ENCODE measurements around the gene HDGFL1.

Gene HDGFL1

GRCh38 chr6:22593895-22594294 is 24.5 kb downstream of the HDGFL1 start:
- no peak for DNase-seq

- no peak for DNase-seq
These were observed 26.6 kb downstream of the HDGFL1 start for GRCh38 chr6:22596011-22596410.

- no peak for DNase-seq
These were observed 29.0 kb downstream of the HDGFL1 start for GRCh38 chr6:22598339-22598738.

GRCh38 chr6:22600059-22600458 is 30.7 kb downstream of the HDGFL1 start:
- DNase-seq = no peak

GRCh38 chr6:22601984-22602383 is 32.6 kb downstream of the HDGFL1 start:
- no peak for DNase-seq

- DNase-seq = no peak
These were observed 36.4 kb downstream of the HDGFL1 start for GRCh38 chr6:22605736-22606135.

GRCh38 chr6:22610127-22610526 is 40.8 kb downstream of the HDGFL1 start:
- DNase-seq = no peak

- no peak for DNase-seq
These were observed 42.9 kb downstream of the HDGFL1 start for GRCh38 chr6:22612236-22612635.

GRCh38 chr6:22613051-22613450 is 43.7 kb downstream of the HDGFL1 start:
- DNase-seq = no peak

GRCh38 chr6:22613695-22614094 is 44.3 kb downstream of the HDGFL1 start:
- DNase-seq = no peak

- DNase-seq = no peak
These were observed 45.2 kb downstream of the HDGFL1 start for GRCh38 chr6:22614547-22614946.

- no peak for DNase-seq
These were observed 51.7 kb downstream of the HDGFL1 start for GRCh38 chr6:22621028-22621427.

All from CD4-positive, alpha-beta T cell treated with Interleukin-15 for 1 hour (primary cell).